Hematopoietic multipotent progenitor cell treated with erythropoietin and hydrocortisone succinate and interleukin-3 and kit ligand, for 15 days (in vitro differentiated cells): Measurements from ENCODE around the gene ACER2.

Source experiments
- DNase-seq: peaks from one replicate; pipeline ENCODE4 v3.0.0-alpha.2; 2015; ENCODE audit warnings: low spot score

ACER2 gene

DNA sequence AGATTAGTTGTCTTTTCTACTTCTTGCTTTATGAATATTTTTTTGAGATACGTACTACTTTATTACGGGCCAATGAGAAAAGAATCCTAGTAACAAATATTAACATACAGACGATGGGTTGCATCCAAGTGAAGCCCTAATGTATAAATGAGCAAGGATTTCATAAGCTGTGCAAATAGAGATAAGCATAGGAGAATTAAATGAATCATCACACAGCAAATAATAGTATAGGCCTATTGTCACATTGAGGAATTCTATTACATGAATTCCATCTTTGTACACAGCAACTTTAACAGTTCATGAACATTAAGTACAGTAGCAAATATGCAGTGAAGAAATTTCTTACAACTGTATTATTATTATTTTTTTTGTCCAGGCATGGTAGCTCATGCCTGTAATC lies 78.0 kb downstream of the ACER2 start:
- no peak for DNase-seq

DNA sequence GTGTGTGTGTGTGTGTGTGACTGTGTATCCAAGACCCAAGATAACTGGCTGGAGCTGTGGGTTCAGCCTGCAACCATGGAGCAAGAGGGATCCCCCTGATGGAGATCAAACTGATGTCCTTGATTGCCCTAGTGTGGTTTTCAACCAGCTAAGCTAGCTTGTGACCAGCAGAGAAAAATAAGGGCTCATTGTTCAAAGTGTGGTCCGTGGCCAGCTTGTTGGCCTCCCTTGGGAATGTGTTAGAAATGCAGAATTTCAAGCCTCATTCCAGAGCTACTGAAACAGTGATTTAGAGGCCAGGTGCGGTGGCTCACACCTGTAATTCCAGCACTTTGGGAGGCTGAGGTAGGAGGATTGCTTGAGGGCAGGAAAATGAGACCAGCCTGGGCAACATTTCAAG lies 79.9 kb downstream of the ACER2 start:
- DNase-seq: no peak

DNA sequence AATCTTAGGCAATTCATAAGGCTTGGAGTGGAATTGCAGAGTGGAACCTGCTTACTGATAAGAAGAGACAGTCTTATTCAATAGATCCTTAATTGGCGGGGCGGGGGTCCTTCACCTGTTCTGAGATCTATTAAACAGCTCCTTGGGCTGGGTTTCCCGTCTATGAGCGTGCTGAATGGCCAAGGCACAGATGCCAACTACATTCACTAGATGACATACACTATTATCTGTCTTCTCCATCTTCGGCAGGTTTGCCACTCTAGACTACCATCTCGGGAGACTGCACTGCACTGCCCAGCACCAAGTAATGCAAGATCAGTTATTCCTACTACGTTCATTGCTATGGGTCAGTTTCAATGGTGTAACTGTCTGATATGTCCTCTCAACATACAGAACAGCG lies 81.5 kb downstream of the ACER2 start:
- DNase-seq: no peak

GRCh38 chr9:19490828-19491227 lies 82.0 kb downstream of the ACER2 start:
- no peak for DNase-seq

DNA sequence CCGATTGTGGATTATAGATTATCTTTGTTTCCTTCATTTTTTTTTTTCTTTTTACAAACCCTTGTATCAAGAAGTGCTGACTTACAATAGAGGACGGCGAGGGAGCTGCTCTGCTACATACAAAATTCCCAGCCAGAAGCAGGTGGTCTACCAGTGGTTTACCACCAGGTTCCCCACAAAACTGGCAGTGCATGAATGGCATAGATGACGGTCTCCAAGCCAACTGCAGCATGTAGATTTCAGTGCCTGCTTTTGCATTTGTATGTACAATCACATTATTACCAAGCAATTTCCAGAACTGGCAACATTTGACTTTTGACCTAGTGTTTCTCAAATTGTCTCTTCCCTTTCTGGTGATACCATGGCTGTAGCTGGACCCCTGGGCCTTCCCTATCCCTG lies 84.0 kb downstream of the ACER2 start:
- DNase-seq: no peak

GRCh38 chr9:19493174-19493811 lies 84.5 kb downstream of the ACER2 start:
- peak; percentile 34 for DNase-seq

GRCh38 chr9:19493876-19494275 lies 85.1 kb downstream of the ACER2 start:
- no peak for DNase-seq

GRCh38 chr9:19495186-19496028 lies 86.6 kb downstream of the ACER2 start:
- no peak for DNase-seq

DNA sequence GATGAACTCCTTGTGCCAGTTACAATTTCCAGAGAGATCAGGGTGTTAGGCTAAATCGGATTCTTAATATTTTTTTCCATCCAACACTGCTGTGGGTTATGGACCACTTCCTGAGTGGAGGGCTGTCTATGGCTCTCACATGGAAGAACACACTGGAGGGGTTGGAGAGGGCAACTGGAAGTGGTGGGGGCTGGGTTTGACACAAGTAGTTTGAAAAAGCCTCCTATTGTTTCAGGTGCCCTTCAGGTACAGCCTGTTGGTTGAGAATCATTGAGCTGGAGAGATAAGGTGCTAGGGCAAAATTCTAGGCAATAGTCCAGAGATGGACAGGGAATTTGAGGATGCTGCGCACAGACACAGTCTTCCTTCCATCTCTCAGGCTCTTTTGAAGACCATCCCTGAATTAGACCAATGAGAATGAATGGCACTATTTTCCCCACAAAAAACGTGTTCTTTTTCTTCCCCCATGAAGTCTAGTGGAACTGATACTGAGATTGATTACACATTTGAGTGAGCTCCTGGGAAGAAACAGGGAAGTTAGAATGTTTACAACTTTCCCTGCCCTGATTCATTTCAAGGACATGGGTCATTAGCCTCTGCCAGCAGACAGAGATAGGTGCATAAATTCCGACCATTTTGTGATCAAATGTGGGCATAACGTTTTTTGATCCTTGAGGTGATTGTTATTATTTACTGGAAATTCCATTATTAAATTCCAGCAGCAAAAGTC lies 87.7 kb downstream of the ACER2 start:
- no peak for DNase-seq

- DNase-seq: no peak
Measured at GRCh38 chr9:19497276-19497675, 88.5 kb downstream of the ACER2 start.

DNA sequence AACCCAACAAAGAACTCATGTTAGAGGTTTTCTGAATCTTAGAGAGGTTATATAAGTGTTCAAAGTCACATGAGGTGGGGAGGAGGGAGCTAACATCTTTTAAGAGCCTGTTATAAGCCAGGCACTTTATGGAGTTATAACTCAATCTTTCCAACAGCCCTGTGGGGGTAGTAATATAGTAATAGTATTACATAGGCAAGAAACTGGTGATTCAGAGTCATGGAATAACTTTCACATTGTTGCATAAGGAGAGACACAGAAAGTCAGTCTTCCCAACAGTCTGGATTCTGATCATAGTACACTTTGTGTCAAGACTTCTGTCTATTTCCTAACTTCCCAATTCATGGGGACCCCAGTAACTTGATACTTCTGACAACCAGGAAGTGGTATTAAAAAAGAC lies 89.2 kb downstream of the ACER2 start:
- no peak for DNase-seq
